NCI-H1417 treated with DMSO at 0.1 percent for 48 hours (cell line): Measurements from ENCODE around the gene MEF2D.

Experiments used
- DNase-seq: peaks from one replicate; lab custom pipeline; 2025; lab: John Stamatoyannopoulos, UW

The MEF2D gene

DNA sequence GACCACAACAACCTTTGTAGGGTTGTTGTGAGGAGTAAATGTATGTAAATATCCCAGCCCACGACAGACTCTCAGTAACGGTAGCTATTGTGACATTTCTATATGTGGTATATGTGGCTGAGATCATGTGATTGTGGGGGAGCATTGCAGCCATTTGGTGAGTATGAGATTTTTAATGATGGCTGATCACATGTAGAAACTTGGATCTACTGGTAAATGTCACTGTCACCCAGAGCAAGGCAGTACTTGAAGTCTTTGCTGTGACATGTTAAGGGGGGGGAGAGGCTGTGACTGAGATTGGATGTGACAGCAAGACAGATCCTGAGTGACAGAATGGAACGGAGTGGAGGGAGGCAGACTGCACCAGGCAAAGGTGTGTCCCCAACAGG is 23.9 kb upstream of the MEF2D start:
- no peak for DNase-seq

DNA sequence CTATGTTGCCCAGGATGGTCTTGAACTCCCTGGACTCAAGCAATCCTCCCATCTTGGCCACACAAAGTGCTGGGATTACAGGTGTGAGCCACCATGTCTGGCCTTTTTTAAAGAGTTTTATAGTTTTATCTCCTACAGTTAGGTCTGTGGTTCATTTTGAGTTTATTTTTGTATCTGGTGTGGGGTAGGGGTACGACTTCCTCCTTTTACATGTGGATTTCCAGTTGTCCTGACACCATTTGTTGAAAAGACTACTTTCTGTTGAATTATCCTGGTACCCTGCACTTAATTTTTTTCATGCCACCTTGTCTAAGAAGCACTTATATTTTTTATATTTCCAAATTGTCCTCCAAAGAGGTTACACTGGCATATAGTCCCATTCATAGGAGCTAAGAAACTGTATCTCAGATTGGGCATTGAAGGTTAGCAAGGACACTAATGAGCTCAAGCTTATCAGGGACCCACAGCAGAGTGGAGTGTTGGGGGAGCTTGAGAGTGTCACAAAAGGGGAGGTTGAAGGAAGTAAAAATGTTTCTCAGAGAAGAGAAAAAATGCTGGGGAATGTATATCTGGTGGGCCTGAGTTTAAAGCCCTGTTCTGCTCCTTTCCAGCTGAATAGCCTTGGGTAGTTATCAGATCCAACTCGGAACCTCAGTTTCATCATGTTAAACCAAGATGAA is 23.4 kb upstream of the MEF2D start:
- no peak for DNase-seq

DNA sequence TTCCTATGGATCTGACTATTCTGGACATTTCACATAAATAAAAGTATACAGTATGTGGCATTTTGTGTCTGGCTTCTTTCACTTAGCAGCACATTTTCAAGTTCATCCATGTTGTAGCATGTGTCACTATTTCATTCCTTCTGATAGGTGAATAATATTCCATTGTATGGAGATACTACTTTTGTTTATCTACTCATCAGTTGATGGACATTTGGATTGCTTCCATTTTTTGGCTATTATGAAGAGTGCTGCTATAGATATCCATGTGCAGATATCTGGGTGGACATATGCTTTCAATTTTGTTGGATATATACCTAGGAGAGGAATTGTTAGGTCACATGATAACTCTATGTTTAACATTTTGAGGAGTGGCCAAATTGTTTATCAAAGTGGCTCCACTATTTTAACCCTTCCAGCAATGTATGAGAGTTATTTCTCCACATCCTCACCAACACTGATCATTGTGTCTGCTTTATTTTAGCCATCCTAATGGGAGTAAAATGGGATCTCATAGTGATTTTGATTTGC is 21.9 kb upstream of the MEF2D start:
- no peak for DNase-seq

DNA sequence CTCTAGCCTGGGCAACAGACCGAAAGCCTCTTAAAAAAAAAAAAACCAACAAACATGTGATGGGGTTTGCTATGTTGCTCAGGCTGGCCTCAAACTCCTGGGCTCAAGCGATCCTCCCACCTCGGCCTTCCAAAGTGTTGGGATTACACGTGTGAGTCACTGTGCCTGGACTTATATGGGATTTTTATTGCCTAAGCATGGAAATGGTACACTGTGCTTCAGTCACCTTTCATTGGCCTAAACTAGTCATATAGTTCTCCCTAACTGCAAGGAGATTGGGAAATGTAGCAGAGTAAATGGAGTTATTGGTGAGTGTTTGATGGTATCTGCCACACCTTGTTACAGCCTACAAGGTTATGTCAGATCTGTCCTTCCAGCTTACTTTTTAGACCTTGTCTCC is 17.2 kb upstream of the MEF2D start:
- no peak for DNase-seq

DNA sequence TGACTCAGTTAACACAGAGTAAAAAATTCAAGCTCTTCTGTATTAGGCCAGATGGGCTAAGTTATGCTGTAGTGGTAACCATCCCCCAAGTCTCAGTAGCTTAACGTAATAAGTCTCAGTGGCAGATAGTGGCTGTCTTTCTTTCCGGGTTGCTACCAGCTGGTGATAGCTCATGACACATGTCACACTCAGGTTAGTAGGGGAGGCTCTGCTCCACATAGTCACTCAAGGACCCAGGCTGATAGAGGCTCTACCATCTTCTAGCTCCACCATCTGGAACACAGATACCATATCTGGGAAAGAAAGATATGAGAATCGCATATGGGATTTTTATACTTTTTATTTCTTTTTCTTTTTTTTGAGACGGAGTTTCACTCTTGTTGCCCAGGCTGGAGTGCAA is 16.2 kb upstream of the MEF2D start:
- DNase-seq: no peak

DNA sequence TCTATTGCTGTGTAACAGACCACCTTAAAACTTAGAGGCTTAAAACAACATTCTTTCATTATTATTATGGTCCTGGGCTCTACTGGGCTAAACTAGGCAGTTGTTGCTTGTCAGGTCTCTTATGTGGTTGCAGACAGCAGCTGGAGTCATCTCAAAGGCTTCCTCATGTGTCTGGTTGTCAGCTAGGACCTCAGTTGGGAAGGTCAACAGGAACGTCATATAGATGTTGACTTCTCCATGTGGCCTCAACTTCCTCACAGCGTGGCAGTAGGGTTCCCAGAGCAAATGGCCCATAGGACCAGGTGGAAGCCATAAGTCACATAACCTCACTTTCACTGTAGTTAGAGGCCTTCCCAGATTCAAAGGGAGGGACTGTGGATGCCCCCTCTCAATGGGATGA is 15.4 kb upstream of the MEF2D start:
- DNase-seq: no peak

DNA sequence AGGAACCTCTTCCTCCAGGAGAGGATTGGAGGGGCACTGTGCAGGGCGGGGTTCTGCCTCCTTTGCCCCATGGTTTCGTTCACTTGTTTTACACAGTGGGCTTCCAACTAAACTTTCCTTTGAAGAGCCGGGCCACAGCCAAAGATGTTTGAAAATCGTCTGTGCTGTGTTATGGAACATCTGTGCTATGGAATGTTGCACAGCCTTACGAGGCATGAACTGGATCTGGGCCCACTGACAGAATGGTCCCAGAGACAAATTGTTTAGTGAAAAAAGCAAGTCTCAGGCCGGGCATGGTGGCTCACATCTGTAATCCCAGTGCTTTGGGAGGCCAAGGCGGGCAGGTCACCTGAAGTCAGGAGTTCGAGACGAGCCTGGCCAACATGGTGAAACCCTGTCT is 12.6 kb upstream of the MEF2D start:
- DNase-seq: no peak

DNA sequence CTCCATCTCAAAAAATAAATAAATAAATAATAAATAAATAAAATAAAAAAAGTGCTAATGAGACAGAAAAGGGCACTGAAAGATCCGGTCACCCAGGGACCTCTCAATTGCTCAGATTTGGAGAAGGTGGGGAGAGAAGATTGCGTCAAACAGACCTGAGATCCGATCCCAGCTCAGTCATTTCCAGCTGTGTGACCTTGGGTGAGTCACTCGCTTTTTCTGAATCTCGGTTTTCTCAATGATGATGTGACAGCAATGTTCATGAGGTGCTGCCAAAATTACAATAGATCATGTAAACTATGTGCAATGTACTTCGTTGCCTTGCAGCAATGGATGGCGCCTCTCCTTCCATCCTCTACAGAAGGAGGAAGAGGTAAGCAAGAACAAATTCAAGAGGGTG is 11.1 kb upstream of the MEF2D start:
- no peak for DNase-seq

DNA sequence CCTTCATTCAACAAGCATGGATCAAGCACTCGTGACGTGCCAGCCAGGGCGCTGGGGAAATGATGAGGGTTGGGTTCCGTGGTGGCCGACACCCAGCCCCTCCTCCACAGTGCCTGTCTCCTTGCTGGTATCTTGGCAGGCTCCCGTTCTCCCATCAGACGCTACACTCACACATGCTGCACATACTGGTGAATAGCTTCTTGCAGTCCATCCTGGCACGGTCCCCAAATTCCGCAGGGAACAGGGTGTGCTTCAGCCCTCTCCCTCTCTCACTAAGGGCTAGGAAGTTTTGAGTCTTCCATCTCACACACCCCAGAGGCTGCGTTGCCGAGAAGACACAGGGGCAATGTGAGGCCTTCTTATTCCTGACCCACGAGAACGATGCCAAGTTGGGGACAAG is 10.1 kb upstream of the MEF2D start:
- DNase-seq: no peak

DNA sequence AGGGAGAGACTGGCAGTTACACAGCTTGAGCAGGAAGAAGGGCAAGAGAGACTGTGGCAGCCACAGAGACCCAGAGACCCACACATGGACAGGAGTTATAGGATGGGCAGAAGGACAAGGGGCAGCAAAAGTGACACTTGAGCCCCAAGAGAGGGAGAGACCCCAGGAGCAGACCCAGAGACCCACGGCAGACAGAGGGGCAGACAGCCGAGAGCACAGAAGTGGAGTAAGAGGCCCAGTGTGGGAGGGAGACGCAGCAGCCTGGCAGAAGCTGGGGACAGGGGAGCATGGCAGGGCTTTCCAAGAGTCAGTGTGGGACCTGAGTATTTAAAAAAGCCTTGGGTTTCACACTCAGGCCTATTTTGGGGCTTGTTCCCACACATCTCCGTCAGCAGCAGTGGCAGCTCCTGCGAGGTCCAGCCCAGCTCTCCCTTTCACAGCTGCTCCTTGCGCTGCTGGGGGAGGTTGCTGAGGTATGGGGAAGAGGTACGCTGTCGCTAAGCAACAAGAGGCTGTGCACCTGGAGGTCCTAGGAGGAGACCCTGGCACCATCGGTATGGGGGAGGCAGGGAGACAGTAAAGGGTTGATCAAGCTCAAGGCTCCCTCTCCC is 9.0 kb upstream of the MEF2D start:
- no peak for DNase-seq

DNA sequence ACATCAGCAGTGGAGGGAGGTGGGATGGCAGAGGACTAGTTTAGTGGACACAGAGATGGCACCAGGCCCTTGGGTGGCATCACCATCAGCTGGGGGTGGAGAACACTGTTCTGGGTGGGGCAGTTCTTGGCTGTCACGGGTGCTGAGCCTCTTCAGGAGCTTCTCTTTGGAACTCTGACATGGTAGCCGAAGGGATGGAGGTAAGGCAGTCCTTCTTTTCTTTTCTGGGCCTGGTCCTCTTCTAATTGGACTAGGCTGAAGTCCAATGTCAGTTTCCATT is 8.3 kb upstream of the MEF2D start:
- no peak for DNase-seq

DNA sequence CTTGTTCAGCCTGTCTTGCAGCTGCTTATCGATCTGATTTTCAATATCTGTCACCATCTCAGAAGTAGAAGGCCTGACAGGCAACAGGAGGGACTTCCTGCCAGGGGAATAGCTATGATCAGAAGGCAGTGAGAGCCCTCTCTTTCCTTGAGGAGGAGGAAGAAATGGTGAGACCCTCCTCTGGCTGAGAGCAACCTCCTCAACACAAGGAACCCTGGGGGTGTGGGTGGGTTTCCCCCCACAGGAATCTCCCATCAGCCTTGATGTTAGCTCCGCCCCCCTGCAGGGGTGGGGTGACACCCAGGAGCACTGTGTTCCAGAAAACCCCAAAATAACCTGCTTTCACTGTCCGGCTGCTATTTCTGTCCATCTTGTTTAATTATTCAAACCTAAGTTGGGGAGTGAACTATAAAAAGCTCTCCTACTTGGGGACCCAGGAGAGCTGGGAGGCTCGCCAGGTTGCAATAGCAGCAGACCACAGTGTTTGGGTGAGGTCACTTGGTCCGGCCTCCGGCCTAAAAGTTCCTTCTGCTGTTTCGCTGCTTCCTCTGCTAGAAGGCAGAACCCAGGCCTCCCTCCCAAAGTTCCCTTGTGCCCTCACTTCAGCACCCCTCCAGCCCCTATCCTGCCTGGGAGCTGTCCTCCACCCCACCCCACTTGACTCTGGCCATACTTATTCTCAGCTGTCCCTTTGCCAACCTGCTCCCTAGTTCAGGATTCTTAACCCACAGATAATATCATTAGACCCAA is 7.8 kb upstream of the MEF2D start:
- no peak for DNase-seq

DNA sequence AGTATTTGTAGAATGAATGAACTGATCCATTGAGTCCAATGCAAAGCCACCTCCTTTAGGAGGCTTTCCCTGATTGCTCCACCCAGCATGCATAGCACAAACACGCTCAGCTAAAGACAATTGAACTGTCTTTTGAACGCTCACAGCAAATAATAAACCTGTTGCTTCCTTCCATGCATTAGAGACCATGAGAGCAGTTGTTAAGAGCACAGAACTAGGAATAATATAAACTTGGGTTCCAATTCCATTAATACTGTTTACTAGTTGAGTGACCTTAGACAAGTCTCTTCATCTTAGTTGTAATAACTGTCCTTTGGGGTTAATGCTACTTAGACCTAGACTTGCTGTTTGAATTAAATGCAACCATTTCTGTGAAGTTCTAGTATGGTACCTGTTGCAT is 5.9 kb upstream of the MEF2D start:
- no peak for DNase-seq

DNA sequence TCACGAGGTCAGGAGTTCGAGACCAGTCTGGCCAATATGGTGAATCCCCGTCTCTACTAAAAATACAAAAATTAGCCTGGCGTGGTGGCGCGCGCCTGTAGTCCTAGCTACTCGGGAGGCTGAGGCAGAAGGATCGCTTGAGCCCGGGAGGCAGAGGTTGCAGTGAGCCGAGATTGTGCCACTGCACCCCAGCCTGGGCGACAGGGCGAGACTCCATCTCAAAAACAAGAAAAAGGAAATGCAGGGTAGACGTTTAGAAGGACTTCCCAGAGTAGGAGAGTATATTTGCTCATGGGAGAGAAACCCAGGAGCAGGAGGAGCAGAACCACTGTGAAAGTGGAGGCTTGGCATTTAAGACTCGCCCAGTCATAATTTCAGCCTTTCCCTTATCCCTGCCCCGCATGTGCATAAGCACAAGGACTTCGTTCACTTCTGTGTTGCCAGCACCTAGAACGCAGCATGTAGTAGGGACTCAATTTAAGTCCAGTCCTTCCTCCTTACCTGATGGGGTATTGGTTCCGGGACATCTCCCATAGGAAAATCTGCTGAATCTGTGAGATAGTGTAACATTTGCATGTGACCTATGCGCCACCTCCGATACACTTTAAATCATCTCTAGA is 5.2 kb upstream of the MEF2D start:
- no peak for DNase-seq

DNA sequence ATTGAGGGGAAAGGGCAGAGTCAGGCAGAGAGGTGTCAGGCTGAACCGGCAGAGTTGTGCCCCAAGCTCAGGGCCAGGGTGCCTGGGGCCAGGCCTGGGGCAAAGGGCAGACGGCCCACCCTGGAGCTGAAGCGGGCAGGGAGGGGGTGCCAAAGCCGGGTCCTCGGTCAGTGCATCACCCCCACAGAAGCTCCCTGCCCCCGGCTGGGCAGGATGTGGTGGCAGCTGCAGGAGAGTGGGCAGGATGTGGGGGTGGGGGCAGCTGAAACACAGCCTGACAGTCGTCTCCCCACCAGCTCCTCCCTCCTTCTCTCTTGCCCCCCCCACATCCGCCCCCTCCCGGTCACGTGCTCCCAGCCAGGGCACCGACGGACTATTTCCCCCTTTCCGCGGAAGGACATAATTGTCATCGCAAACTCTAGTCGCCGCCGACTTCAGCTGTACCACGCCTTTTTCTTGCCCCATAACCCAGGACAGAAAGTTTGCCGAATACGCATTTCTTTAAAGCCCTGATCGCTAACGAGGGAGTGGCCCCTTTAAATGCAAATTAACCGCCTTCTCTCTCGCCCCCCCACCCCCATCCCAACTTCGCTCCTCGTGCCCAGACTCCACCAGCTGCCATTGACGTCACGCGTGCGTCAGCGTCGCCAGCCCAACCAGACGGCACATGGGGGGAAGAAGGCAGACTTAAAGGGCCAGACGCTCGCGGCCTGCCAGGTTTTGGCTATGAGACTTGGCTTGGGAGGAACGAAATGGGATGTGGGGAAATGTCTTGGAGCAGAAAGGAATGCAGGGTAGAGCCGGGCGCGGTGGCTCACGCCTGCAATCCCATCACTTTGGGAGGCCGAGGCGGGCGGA is 4.5 kb upstream of the MEF2D start:
- peak; percentile 85 for DNase-seq

DNA sequence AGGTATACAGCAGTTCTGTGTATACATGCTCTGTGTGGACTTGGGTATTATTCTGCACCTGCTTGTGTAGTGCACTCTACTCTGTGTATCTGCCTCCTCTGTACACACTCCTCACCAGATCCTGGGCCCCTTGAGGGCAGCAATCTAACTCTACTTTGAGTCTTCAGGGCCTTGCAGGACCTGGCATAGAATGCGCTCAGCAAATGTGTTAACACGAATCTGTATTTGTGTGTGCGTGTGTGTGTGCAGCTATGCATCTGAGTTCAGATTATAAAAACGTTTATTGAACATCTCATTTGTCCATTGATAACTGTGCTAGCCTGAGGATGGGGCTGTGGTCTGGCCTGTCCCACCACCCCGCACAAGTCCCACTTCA is 3.9 kb upstream of the MEF2D start:
- no peak for DNase-seq

DNA sequence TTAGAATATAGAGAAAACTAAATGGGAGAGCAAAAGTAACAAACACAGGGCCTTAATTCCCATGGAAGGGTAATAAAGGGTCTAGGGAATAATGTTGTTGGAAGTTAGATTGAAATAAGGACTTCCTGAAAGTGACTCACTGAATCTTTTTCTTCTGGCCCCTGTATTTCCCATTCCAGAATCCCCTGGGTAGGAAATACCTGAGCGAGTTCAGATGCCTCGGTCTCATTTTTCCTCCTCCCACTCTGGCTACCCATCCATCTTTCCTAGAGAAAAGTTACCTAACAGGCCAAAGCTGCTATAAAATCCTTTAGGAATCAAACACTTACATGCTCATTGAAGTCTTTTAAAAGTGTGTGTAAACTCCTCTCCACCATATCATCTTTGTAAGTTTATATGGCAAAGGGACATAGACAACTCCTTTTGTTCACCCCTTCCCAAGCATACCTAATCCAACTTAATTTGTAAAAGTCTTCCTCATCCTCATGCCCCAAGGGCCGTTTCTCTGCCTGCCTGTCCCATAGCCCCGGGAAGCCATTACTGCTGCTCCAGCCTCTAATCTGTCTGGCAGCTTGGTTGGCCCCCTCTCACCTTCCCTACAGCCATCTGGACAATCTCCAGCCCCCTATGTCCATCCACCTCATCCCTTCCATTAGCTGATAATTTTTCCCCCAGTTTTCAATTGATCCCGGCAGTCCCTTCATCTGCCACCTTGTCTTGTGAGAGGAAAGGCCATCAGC is 3.3 kb upstream of the MEF2D start:
- DNase-seq: no peak

DNA sequence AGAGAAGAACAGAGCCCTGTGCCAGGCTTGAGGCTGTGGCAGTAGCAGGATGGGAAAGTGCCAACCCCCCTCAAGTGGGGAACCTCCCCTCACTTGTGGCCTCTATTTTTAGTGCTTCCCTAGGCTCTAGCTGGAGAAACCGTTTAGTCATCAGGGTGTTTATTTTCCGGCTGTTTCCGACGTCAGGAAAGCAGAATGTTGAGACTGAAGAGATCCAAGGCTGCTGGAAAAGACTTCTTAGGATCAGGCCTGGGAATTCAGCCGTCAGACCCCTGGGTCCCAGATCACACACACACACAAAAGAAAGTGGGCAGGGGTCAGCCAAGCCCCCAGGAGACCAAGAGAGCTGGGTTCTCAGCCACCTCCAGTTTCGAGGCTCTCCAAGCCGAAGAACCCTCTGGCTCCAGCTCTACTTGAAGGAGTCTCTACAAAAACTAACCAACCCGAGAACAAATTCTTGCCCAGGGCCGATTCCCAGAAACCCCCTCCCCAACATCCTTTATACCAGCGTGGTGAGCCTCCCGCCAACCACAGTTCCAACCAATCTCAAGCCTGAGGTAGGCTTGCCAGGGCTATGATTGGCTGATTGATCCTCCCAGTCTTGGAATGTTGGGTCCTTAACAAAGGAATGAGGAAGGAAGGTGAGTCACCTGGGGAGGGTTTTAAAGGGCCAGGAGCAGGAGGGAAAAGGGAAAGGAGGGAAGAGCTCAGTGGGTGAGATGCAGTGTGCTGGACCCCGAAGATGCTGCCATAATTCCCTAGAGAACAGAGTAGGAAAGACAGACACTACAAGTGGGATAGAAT is 2.5 kb upstream of the MEF2D start:
- DNase-seq: no peak

DNA sequence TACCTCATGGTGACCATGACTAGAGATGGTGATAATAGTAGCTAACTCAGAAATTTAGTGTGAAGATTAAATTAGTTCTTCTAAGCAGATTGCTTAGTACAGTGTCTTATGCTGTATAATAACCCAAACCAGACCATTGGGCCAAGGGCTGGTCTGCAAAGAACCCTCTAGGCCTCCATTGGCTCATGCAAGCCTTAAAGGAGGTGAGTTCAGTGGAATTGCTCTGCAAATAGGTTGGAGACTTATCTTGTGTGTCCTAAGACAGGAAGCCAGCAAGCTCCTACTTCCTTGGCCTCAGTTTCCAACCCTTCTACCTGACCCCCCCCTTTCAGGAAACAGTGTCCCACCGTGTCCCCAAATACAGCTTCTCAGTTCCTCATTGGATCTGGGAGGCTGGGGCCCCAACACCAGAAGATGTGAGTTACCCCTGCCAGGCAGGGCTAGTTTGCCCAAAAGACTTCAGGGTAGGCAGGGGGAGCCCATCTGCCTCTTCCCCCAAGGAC is 1.9 kb upstream of the MEF2D start:
- DNase-seq: no peak

DNA sequence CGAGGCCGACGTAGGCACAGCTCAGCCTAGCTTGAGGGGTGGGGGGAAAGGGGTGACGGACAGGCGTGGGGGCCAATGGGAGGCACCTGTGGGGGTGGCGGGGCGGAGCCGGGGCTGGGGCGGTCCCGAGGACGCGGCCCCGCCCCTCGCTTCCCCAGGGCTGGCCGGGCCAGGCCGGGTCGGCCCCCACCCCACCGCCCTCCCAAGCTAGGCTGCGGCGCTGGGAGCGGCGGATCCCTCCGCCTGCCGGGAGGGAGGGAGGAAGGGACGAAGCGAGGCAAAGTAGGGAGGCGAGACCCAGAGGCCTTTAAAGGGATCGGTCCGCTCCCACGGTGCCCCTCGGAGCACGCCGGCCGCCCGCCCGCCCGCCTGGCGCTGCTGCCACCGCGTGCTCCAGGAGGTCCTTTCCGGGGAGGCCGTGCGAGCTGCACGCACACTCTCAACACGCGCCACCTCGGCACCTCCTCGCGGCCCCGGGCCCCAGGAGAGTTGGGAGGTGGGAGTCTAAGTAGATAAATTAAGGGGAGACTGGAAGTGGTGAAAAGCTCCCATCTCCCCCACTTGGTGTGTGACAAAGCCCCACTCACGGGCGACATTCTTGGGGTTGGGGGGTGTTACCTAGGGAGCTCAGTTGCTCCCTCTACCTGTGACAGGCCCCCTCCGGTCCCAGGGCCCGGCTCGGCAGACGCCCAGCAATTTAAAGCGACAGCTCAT is 375 bp upstream of the MEF2D start:
- DNase-seq: peak; percentile 79
